GM21447 (cell line): ENCODE results near the gene NNMT.

Source experiments
- ATAC-seq: cut with Tn5 transposase; IDR thresholded peaks from one replicate; pipeline ENCODE4 v1.9.1; 2021; ENCODE audit not compliant: unreplicated experiment

NNMT gene

DNA sequence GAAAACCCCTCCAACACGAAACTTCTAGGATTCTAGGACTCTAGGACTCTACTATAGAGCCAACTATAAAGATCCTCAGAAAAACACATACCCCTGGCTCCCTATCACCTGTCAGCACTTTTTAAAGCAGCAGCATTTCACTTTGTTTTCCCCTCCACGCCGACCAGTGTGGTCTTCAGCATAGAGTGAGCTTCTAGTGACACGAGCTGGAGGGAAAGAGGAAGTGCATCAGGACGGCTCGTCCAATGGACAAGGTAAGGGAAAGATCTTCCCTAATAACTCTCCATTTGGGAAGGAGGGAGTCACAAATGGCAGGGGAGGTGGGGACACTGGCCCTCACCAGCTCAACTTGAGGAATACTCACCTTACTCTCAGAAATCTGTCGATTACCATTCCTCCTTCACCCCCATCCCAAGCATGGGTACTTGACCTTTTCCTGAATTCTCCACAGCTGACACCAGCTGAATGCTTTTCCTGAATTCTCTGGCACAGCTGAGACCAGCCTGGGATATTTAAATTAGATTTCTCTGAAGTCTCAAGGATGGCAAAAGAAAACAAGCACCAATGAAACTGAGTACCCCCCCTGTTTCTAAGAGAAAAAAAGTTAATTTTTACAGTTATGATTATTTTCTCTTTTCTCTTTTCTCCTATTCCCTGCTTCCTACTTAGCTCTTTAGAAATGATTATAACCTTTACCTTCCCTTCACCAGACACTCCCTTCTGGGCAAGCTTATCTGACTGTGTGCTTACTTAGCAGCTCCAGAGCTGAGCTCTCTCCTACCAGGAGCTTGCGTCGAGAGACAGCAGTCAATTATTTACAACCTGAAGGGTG lies 33.3 kb upstream of the NNMT start:
- ATAC-seq: no peak

DNA sequence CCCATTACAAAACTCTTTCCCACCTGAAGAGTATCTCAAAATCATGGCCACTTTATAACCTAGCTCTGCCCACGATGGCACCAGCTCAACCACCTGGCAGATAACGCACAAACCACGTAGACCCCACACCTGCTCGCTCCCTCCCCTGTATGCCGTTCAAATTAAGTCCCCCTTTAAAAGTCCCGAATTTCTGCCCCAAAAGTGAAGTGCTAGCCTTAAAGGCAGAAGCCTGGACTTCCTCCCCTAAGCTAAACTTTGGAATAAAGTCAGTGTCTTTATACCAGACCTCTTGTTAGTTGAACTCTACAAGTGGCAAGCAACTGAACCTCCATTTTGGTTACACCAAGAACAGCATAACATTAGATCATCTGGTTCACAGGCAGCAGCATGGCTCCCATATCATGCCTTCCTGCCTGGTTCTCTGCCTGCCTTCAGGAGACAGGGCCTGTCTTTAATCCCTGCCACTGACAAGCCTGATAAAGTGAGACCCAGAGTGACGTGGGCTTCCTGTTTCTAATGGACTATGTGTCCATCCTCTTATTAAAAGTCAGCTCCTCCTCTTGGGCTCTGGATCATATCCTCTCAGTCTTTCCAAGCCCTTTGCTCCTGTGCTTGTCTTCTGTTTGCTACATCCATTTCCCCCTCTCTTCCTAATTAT lies 32.6 kb upstream of the NNMT start:
- no peak for ATAC-seq

DNA sequence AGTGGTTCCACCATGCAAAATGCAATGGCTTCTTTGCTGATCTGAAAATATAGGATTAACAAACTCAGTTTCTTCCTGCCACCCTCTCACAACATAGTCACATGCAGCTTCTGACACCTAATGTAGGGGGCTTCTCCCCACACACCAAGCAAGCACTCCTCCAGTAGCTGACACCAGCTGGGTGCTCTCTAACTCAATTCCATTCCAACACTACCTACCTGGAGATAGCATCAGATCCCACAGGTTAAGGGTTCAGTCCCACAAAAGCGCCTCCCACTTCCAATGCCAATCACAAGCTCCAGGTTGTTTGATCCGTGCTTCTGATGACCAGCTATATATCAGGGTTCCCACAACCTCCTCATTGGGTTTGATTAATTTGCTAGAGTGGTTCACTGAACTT lies 31.8 kb upstream of the NNMT start:
- no peak for ATAC-seq

DNA sequence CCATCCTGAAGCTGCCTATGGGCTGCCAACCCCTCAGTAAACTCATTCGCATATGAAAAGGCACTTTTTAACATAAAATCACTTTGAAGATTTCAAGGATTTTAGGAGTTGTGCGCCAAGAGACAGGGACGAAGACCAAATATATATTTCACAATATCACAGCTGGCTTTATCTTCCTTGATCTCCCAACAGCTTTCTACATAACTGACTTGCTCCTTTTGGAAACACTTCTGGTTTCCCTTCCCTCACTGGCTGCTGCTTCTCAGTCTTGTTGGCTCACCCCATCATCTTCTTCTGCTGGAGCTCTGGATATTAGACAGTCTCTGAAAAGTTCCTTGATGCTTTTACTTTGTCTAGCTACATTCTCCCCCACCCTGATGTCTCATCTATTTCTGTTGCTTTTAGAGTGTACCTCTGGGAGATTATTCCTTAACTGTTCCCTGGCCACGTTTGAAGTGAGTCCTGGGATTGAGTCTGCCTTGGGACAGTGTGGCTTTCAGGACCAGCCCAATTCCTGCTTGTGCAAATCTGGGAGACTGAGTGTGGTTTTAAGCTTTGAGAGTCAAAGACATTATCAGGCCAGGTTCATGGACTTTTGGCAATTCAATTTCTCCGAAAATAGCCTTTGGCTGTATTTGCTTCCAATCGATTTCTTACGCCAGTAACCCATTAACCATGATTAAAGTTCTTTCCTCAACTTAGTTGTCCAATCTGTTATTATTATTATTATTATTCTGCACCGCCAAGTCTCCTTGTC lies 30.9 kb upstream of the NNMT start:
- ATAC-seq: no peak

DNA sequence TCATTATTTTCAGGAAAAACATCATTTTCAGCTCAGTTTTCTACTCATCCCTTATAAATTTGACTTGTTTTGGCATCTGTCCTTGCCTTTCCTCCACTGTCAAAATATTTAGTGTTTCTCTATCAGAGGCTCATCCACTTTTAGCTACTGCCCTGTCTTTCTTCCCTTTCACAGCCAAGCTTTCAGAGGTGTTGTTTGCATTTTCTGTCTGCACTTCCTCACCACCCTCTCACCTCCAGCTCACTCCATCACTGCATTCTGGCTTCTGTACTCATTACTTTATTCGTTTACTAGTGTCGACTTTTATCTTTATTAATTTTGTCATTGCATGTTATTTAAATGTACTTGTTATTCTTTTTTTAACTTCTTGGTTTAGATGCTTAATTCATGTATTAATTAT lies 26.7 kb upstream of the NNMT start:
- no peak for ATAC-seq

DNA sequence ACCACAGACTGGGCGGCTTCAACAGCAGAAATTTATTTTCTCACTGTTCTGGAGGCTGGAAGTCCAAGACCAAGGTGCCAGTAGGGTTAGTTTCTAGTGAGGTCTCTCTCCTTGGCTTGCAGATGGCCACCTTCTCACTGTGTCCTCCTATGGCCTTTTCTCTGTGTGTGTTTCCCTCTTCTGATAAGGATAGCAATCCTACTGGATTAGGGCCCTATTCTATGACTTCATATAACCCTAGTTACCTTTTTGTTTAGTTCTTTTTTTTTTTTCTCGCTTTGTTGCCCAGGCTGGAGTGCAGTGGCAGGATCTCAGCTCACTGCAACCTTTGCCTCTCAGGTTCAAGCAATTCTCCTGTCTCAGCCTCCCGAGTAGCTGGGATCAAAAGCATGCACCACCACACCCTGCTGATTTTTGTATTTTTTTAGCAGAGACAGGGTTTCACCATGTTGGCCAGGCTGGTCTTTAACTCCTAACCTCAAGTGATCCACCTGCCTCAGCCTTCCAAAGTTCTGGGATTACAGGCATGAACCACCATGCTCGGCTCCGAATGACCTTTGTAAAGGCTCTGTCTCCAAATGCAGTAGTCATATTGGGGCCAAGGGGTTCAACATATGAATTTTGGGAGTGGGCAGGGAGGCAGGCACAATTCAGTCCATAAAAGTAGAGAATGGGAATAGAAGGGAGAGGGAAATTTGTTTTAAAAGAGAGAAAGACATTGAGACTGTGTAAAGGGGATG lies 25.5 kb upstream of the NNMT start:
- no peak for ATAC-seq

DNA sequence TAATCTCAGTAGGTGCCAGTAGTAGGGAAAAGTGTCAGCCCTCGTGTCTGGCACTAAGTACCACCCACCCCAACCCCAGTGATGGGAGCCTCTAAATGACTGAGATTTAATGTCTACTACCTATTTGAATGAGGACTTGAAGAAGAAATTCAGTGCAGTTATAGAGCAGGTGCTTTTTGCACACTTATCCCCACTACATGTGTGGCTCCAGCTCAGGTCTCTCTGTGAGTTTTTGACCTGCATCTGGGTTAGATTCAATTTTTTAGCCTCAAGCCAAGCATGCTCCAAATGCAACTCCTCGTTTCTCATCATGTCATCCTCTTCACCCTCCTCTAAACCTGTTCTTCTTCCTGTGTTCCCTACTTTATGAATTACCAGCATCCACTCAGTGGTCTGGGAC lies 24.9 kb upstream of the NNMT start:
- no peak for ATAC-seq

DNA sequence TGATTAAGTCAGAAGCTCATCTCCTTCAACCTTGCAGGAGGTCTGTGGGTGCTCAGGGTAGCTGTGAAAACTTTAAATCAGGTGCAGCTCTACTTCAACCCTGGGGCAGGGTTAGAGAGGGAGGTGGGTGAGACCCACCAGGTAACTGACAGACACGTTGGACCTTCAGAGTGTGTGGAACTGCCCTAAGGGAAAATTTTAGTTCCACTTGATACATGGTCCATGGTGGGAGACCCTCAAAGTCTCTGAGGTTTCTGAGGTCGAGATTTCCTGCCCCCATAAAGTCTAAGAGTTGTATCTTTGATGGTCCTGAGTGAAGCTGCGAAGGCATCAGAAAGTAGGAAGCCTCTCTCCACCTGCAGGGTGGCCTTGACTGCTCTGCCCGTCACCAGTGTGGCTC lies 23.9 kb upstream of the NNMT start:
- ATAC-seq: no peak

DNA sequence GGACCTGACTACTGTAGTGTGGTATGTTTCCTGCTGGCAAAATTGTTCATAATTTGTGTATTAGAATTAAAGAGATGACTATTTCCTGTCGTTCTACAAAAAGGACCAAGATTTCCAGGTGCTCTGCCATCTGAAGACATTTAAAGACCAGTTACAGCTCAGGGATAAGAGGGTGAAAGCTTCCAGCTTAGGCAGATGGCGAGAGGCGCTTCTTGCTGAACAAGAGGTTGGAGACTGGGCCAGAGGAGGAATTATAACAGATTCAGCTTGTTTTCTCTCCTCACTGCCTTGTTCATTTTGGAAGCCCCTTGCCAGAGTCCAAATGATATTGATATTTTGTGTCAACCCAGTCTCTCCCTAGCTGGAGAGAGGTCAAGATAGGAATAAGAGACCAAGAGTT lies 23.1 kb upstream of the NNMT start:
- ATAC-seq: no peak

DNA sequence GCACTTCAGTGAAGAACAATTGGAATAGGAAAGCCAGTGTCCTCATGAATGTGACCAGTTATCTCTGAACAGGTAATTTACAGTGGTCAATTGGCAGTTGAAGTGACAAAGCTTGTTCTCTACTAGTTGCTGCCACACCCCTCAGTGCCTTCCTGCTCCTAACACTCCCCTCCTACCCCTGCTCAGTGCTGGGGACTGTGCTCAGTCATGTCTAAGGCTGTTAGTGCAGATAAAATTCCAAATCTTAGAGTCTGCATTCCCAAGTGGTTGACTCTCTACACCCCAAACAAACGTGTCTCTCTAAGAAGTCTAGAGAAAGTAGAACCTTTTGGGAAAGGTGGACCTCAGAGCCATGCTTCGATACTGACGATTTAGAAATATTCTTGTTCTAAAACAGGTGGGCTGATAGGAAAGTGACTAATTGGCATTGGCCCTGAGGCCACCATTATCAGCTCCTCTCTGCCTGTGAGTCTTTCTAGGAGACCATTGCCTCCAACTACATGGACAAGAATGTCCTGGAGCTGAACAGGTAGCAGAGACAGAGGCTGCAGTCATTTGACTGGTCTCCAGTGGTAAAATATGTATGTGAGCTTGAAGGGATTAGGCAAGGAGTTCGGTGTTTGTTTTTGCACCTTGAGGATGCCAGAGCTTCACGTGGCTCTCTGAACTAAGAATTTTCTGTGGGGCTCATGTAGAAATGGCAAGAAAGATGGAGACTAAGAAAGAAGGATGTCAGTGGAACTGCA lies 22.1 kb upstream of the NNMT start:
- no peak for ATAC-seq

DNA sequence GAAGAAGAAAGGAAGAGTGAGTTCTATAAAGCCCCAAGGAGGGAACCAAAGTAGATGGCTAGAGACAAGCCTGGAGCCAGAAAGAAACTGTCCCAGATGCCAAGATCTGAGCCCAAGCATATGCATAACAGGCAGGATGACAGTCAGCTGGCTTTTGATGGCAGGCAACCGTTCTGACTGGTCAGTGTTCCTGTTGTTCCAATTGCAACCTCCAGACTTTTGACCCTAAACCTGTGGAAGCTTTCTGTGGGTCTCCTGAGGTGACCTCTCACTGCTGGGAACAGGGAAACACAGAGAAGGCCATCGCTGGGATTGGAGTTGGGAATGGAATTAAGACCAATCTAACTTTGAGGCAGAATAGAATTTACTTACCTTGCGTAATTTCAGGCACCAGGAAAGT lies 21.6 kb upstream of the NNMT start:
- ATAC-seq: no peak

DNA sequence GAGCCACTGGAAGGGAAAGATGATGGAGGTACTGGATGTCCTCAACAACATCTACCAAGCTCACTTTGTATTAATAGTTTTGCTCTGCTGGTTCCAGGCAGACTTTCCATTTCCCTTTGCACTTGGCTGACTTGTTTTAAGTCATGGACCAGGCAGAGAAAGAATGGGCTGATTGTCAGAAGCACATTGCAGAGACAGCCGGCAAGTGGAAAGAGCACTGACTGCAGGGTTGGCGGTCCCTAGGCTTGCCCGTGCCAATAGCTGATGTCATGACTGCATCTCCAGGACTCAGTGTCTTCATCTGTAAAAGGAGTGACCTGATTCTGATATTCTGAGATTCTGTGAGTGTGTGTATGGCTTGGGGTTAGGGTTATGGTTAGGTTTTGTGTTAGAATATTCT lies 20.9 kb upstream of the NNMT start:
- ATAC-seq: no peak

DNA sequence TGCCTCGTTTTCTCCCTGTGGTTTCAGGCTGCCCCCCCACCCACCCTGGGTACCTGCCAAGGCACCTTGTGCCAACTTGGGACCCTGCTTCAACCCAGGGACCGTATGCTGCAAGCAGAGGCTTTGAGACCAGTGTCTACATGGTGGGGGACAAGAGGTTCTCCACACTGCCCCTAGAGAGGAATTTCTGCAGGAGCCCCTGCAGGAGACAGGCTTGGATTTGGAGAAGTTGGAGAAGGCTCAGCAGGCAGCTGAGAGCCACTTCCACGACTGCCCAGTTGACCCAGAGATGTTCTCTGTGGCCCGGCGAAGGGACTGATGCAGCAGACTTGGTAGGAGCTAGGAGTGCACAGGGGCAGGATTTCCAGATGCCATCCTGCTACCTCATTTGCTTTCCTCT lies 20.1 kb upstream of the NNMT start:
- no peak for ATAC-seq

DNA sequence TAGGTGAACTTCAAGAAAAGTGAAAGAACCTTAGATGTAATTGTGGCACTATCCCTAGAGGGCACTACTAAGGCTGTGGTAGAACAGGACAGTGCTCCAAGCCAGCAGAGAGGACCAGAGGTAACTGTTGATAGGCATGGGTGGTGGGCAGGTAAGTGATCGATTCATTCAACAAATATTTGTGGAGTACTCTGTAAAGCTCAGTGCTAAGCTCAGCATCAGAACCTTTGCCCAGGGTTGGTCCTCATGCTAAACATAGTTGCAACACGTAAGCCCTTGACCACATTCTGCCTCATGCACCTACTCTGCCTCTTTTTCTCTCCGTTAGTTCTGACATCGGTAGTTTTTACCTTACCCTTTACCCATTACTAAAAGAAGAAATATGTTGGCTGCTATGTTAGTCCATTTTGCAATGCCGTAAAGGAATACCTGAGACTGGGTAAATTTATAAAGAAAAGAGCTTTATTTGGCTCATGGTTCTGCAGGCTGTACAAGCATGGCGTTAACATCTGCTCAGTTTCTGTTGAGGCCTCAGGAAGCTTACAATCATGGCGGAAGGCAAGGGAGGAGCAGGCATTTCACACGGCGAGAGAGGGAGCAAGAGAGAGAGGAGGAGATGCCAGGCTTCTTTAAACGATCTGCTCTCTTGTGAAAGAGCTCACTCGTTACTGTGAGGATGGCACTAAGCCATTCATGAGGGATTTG lies 18.4 kb upstream of the NNMT start:
- ATAC-seq: no peak

DNA sequence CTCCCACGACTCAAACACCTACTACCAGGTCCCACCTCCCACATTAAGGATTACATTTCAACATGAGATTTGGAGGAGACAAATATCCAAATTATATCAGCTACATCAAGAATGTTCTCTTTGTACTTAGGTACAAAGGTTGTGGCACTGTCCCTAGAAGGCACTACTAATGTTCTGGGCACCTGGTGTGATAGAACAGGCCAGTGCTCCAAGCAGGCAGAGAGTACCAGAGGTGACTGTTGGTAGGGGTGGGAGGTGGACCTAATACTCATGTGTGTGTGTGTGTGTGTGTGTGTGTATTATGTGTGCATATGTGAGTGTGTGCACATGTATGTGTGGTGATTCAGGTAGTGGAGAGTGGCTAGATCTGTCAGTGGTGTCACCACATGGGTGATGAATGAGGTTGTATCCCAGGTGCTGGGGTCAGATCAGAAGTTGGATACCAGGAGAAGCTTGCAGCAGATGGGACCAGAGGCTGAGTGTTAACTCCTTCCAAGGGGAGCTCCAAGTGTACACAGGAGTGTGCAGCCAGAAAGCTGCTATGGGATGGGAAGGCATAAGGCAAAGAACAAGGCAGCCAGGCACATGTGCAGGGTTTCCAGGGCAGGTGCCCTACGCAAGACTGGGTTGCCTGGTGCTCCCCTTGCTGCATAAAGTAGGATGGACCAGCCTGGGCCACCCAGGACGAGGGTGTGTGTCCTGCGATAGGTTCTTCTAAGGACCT lies 17.7 kb upstream of the NNMT start:
- no peak for ATAC-seq

DNA sequence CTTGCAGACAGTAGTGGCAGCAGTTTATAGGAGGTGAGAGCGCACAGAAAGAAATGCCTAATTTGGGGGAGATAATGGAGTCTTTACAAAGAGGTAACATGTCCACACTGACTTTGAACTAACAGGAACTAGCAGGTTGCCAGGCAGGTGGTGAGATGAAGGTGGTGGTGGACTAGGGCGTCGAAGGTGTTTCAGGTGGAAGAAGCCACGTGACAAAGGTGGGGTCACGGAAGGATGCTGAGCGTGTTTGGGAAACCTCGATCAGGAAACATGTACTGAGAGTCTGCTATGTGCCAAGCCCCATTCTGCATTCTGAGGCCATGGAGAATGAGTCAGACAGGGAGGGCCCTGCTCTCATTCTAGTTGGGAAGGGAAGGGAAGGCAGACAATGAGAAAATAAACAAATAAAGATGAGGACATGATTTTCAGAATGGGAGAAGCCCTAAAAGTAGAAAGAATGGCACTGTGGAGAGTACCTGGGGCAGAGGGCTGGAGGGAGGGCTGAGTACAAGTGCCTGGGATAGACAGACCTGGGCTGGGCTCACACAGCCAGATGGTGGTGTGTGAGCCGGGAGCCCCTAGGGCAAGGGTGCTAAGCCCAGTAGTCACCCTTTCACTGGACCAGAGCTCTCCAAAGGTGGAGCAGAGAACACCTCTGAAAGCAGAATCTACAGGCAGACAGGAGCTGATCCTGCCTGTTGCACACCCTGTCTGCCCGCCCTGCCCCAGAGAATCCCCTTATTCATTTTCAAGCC lies 16.2 kb upstream of the NNMT start:
- no peak for ATAC-seq

DNA sequence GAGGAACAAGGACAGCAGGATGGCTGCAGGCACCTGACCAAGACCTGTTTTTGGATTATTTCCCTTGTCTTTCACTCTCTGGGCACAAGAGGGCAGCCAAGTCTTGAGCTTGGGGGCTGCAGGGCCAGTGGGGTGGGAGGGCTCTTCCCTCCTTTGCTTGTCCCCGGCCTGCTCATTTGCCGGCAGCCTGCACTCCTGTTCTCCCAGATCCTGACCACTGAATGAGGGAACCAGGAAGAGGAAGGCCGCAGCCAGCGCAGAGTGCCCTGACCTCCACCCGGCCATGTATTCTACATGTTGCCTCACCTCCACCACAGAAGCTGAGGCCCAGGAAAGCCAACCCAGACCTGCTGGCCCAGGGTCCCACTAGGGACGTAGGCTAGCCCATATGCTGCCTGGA lies 15.5 kb upstream of the NNMT start:
- ATAC-seq: no peak

DNA sequence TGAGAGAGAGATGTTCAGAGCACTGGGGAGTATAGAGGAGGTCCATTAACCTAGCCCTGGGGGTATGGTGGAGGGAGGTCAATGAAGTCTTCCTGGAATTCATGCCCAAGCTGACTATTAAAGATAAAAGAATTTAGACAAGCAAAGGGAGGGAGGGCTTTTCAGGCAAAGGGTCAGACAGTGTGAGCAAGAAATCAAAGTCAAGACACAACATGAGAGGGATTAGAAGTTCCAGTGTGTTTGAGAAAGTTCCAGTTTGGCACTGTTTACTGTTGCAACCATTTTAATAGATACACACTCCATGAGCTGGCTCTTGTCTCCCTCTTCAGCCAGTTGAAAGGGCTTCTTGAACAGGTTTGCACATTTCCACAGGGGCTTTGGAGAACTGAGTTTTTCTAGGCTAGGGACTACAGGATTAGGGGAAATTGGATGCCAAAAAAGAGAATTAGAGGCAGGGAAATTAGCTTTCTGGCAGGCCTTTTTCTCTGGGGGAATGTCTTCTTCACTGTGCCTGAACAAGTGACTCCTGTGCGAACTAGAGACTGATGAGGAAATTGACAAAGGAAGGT lies 14.7 kb upstream of the NNMT start:
- no peak for ATAC-seq
